Spleen (tissue), 11 donors: ENCODE data around the gene TMEM175. TPM values are rescaled to one million over a fixed set of nuclear protein-coding genes. Genes with fewer than 3 reads are reported as not detected.
A peak's percentile ranks its signal among the peaks of the same experiment; 100 is the strongest.

Source experiments
- DNase-seq: peaks from one replicate; pipeline ENCODE4 v3.0.0-alpha.2; 2020
- H3K27ac ChIP-seq, 8 donors: fragments of 200-600 bp; sonication (generic) in 7 of 8; 1 replicate in 4 of 8; 2 replicates in 4 of 8; pipeline versions ENCODE4 v1.5.0 to v1.8.0; 2016 to 2021; ENCODE audit warnings: inconsistent platforms in 4 of 8, mild to moderate bottlenecking in 4 of 8, moderate library complexity in 1 of 8
- H3K27me3 ChIP-seq, 7 donors: fragments of 200-600 bp; sonication (generic) in 6 of 7; replicated peaks in 1 of 7; 1 replicate in 4 of 7; 2 replicates in 3 of 7; pipeline versions ENCODE4 v1.5.0 to v1.8.0; 2016 to 2021; ENCODE audit warnings: inconsistent platforms in 3 of 7, mild to moderate bottlenecking in 1 of 7
- H3K36me3 ChIP-seq, 6 donors: fragments of 200-600 bp; sonication (generic) in 5 of 6; 1 replicate in 4 of 6; 2 replicates in 2 of 6; pipeline versions ENCODE4 v1.5.0 to v1.8.0; 2016 to 2021; ENCODE audit warnings: inconsistent platforms in 2 of 6
- H3K4me1 ChIP-seq, 6 donors: fragments of 200-600 bp; sonication (generic) in 5 of 6; 1 replicate in 3 of 6; 2 replicates in 3 of 6; pipeline versions ENCODE4 v1.5.0 to v1.8.0; 2016 to 2021; ENCODE audit warnings: inconsistent platforms in 3 of 6
- H3K4me3 ChIP-seq, 8 donors: fragments of 200-600 bp; sonication (generic) in 7 of 8; 1 replicate in 4 of 8; 2 replicates in 4 of 8; pipeline versions ENCODE4 v1.5.0 to v1.8.0; 2016 to 2021; ENCODE audit warnings: inconsistent platforms in 4 of 8, mild to moderate bottlenecking in 4 of 8, moderate library complexity in 2 of 8
- H3K9me3 ChIP-seq, 8 donors: fragments of 200-600 bp; sonication (generic) in 7 of 8; 1 replicate in 4 of 8; 2 replicates in 4 of 8; pipeline versions ENCODE4 v1.5.0 to v1.8.0; 2016 to 2021; ENCODE audit warnings: inconsistent platforms in 4 of 8
- CTCF ChIP-seq, 11 experiments: fragments of 200-600 bp in 7 of 11; fragments of 450-650 bp in 4 of 11; sonication (generic) in 4 of 11; IDR thresholded peaks in 8 of 11; conservative IDR thresholded peaks in 3 of 11; 1 replicate in 7 of 11; 2 replicates in 4 of 11; pipeline versions ENCODE4 v1.4.0 to v1.8.0; 2016 to 2021; ENCODE audit warnings: antibody characterized with exemption in 11 of 11, inconsistent platforms in 4 of 11, mild to moderate bottlenecking in 1 of 11
- POLR2A ChIP-seq, 3 donors: fragments of 450-650 bp; IDR thresholded peaks; one replicate each; pipeline ENCODE4 v1.5.1; 2017; ENCODE audit warnings: antibody characterized with exemption in 3 of 3, mild to moderate bottlenecking in 1 of 3
- POLR2AphosphoS5 ChIP-seq, 3 donors: sonication (generic); formaldehyde crosslinking; IDR thresholded peaks; one replicate each; pipeline ENCODE4 v1.5.1; 2017; ENCODE audit warnings: antibody characterized with exemption in 3 of 3
- WGBS, 5 donors: extraction: QIAGEN DNeasy Blood & Tissue Kit in 3 of 5; methylation state at CpG; one replicate each; pipeline versions ENCODE4 v1.1.5 to v1.1.7; 2013 to 2018; 5-methylcytosine and 5-hydroxymethylcytosine counted together
- intact Hi-C: fragments of 100-400 bp; cut with DNase I; formaldehyde crosslinking; loops from one replicate; pipeline ENCODE4 v1.15.0; 2023; ENCODE audit warnings: low total_unique reads
- polyA plus RNA-seq, 3 donors: library from polyadenylated mRNA; stranded (reverse); fragments of 200-250 nt; gene quantifications; one replicate each; pipeline ENCODE4 v1.2.1, GENCODE V29; 2013
- total RNA-seq, 7 donors: library from RNA; depleted of rRNA in 3 of 7; stranded (reverse); fragments of >200 nt in 3 of 7; fragmentation: NEBNext Ultra II Directional in 4 of 7; extraction: Animal tissue kit (Norgen Biotek cat#: 25700) in 4 of 7; gene quantifications; one replicate each; pipeline versions ENCODE4 v1.1.0 to v1.2.1, GENCODE V29; 2016 to 2021
- donor health status: healthy with polysubstance abuse.
- donor health status: DM: no; HTN: no; CAD: no; lungs with moderate emphysema.
- donor health status: DM: no; HTN: no; CAD: no.
- donor health status: Bipolar disorder and iron deficiency.
- donor health status: healthy.
- donor health status: DM: no; HTN: no; CAD: no.
- donor health status: DM: yes; HTN: yes; CAD: no.

Gene TMEM175
- total and polyA plus RNA-seq, 10 donors, result 38.2 to 83.9 (median 60.4) TPM

GRCh38 chr4:947491-947971 is 15.3 kb downstream of the TMEM175 start:
- TF ChIP-seq POLR2A (IDR thresholded peaks at IDR 0.05) (no peak), CTCF (IDR thresholded peaks at IDR 0.05 in 8 of 11, conservative IDR thresholded peaks at IDR 0.05 in 3 of 11) (no peak), POLR2AphosphoS5 (IDR thresholded peaks at IDR 0.05) (no peak)
- WGBS, 5 donors, result 60 to 97% (median 93%) methylated on average over 1 to 19 of the region's 19 CpGs
- Histone ChIP-seq H3K4me1 (peaks cover 0 to 33% (median 6%) of the 10 kb centered on the region in 6 donors), H3K36me3 (peaks cover 0 to 31% (median 8%) of the 10 kb centered on the region in 6 donors), H3K27ac (no peak overlapping the region), H3K4me3 (no peak overlapping the region), H3K27me3 (no peaks in the 10 kb centered on the region), H3K9me3 (no peaks in the 10 kb centered on the region)
- peak; percentile 56 for DNase-seq
- intact Hi-C loops, result no loop called here

GRCh38 chr4:948101-948935 is 16.1 kb downstream of the TMEM175 start:
- Histone ChIP-seq H3K4me1 (peaks cover 0 to 33% (median 6%) of the 10 kb centered on the region in 6 donors), H3K4me3 (no peak overlapping the region), H3K27ac (no peak overlapping the region), H3K9me3 (no peaks in the 10 kb centered on the region), H3K27me3 (no peaks in the 10 kb centered on the region), H3K36me3 (peaks cover 0 to 36% (median 10%) of the 10 kb centered on the region in 6 donors)
- peak; percentile 70 for DNase-seq
- intact Hi-C loops, result no loop called here
- TF ChIP-seq CTCF (IDR thresholded peaks at IDR 0.05 in 8 of 11, conservative IDR thresholded peaks at IDR 0.05 in 3 of 11), result no peak
- TF ChIP-seq POLR2AphosphoS5 (IDR thresholded peaks at IDR 0.05), result peak in 1 of 3 donors; percentile 6
- TF ChIP-seq POLR2A (IDR thresholded peaks at IDR 0.05), result no peak
- WGBS, 5 donors, result 78 to 85% (median 80%) methylated on average over 26 to 33 of the region's 33 CpGs

- H3K27me3 ChIP-seq, result no peaks in the 10 kb centered on the region
- peaks cover 0 to 30% (median 6%) of the 10 kb centered on the region in 6 donors for H3K4me1 ChIP-seq
- H3K9me3 ChIP-seq, result no peaks in the 10 kb centered on the region
- peak; percentile 70 for DNase-seq
- 91 to 94% (median 93%) methylated on average over 6 to 13 of the region's 13 CpGs for WGBS, 5 donors
- no peak overlapping the region for H3K4me3 ChIP-seq
- no peak overlapping the region for H3K27ac ChIP-seq
- intact Hi-C loops, result no loop called here
- no peak for TF ChIP-seq POLR2A (IDR thresholded peaks at IDR 0.05)
- no peak for TF ChIP-seq CTCF (IDR thresholded peaks at IDR 0.05 in 8 of 11, conservative IDR thresholded peaks at IDR 0.05 in 3 of 11)
- TF ChIP-seq POLR2AphosphoS5 (IDR thresholded peaks at IDR 0.05), result no peak
- peaks cover 0 to 36% (median 16%) of the 10 kb centered on the region in 6 donors for H3K36me3 ChIP-seq
Observed at GRCh38 chr4:948936-949300, 16.7 kb downstream of the TMEM175 start.

GRCh38 chr4:949656-950055 is 17.4 kb downstream of the TMEM175 start:
- H3K4me1 ChIP-seq, result peaks cover 0 to 30% (median 6%) of the 10 kb centered on the region in 6 donors
- no peak overlapping the region for H3K4me3 ChIP-seq
- intact Hi-C loops, result no loop called here
- H3K27me3 ChIP-seq, result no peaks in the 10 kb centered on the region
- H3K9me3 ChIP-seq, result no peaks in the 10 kb centered on the region
- WGBS, 5 donors, result 90 to 93% (median 92%) methylated on average over 15 to 20 of the region's 20 CpGs
- TF ChIP-seq POLR2AphosphoS5 (IDR thresholded peaks at IDR 0.05) (no peak), POLR2A (IDR thresholded peaks at IDR 0.05) (no peak)
- DNase-seq, result peak; percentile 66
- H3K36me3 ChIP-seq, result peaks cover 0 to 42% (median 18%) of the 10 kb centered on the region in 6 donors
- H3K27ac ChIP-seq, result no peak overlapping the region
